Neural progenitor cell (in vitro differentiated cells): ENCODE results near the gene TGFBR3.

ENCODE experiments used
- EZH2 ChIP-seq: fragments of 200-600 bp; sonication (generic); IDR thresholded peaks from 2 replicates; pipeline ENCODE4 v1.6.1; 2017; ENCODE audit warnings: antibody characterized with exemption, mild to moderate bottlenecking, moderate library complexity
- EZH2phosphoT487 ChIP-seq: fragments of 200-600 bp; sonication (generic); IDR thresholded peaks from 2 replicates; pipeline ENCODE4 v1.6.1; 2017; ENCODE audit warnings: antibody characterized with exemption
- TF ChIP-seq, protein P1 (sequence below): fragments of 200-600 bp; sonication (generic); IDR thresholded peaks from 2 replicates; pipeline ENCODE4 v1.5.1; 2017; ENCODE audit warnings: antibody characterized with exemption, mild to moderate bottlenecking

DNA sequence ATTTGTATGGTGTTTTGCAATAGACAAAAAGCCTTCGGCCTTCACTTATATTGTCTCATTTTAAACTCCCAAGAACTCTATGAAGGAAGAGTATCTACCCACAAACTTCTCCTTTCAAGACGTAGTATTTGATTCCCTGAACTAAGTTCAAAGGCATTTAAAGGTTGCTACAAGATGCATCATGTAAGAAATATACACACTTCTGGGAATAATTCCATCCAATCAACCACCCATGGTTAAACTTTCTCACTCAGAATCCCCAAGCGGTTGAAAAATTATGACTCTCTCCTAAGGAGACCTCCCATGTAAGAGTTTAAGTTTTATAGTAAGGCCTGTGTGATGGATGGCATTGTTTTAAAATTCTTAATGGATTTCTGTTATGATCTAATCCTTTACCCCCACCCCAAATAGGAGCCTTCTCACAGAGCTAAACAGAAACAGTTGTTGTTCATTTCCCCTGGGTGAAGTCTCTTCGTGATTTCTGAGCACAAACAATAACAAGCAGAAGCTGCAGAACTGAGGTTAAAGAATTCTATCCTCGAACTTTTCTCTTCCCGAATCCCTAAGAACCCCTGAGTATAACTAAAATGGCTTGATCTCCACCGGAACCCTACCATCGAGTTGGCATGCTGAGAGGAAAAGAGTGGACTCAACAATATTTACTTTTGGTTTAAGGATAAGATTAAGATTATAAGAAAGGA is 185.0 kb downstream of the TGFBR3 start:
- TF ChIP-seq EZH2phosphoT487: no peak
- TF ChIP-seq, protein P1, sequence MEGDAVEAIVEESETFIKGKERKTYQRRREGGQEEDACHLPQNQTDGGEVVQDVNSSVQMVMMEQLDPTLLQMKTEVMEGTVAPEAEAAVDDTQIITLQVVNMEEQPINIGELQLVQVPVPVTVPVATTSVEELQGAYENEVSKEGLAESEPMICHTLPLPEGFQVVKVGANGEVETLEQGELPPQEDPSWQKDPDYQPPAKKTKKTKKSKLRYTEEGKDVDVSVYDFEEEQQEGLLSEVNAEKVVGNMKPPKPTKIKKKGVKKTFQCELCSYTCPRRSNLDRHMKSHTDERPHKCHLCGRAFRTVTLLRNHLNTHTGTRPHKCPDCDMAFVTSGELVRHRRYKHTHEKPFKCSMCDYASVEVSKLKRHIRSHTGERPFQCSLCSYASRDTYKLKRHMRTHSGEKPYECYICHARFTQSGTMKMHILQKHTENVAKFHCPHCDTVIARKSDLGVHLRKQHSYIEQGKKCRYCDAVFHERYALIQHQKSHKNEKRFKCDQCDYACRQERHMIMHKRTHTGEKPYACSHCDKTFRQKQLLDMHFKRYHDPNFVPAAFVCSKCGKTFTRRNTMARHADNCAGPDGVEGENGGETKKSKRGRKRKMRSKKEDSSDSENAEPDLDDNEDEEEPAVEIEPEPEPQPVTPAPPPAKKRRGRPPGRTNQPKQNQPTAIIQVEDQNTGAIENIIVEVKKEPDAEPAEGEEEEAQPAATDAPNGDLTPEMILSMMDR: no peak
- TF ChIP-seq EZH2: no peak
